H1 (cell line): ENCODE data around the gene LHFPL3.

Experiments used
- CBX8 ChIP-seq: fragments of 300-800, 300-1000 bp; sonication (generic); IDR thresholded peaks from 2 replicates; pipeline ENCODE4 v1.7.1; 2016; ENCODE audit warnings: low read depth, low read length, borderline replicate concordance
- CTCF ChIP-seq, 3 experiments: IDR thresholded peaks; 1 replicate in 2 of 3; 2 replicates in 1 of 3; pipeline versions ENCODE4 v1.5.1 to v1.6.1; 2011; ENCODE audit warnings: low read length in 3 of 3, mild to moderate bottlenecking in 3 of 3, inconsistent platforms in 2 of 3, low read depth in 1 of 3, moderate library complexity in 1 of 3; ENCODE audit not compliant: insufficient read depth in 1 of 3; ENCODE audit errors: control extremely low read depth in 1 of 3
- EP300 ChIP-seq, 2 experiments: IDR thresholded peaks; 1 replicate in 1 of 2; 2 replicates in 1 of 2; pipeline ENCODE4 v1.6.1; 2011 to 2012; ENCODE audit warnings: low read depth in 2 of 2, low read length in 2 of 2, mild to moderate bottlenecking in 2 of 2, borderline replicate concordance in 1 of 2, inconsistent platforms in 1 of 2, moderate library complexity in 1 of 2
- EZH2 ChIP-seq: fragments of 200-600 bp; sonication (generic); IDR thresholded peaks from 2 replicates; pipeline ENCODE4 v1.7.1; 2012; ENCODE audit warnings: low read depth, mild to moderate bottlenecking, moderate library complexity, low read length, inconsistent platforms; ENCODE audit not compliant: severe bottlenecking
- MAX ChIP-seq: IDR thresholded peaks from 2 replicates; pipeline ENCODE4 v1.6.1; 2012; ENCODE audit warnings: inconsistent platforms
- POLR2A ChIP-seq, 2 experiments: IDR thresholded peaks; 1 replicate in 1 of 2; 2 replicates in 1 of 2; pipeline ENCODE4 v1.6.1; 2011; ENCODE audit warnings: low read depth in 2 of 2, low read length in 2 of 2, mild to moderate bottlenecking in 2 of 2; ENCODE audit errors: control extremely low read depth in 1 of 2
- POLR2AphosphoS5 ChIP-seq: IDR thresholded peaks from 2 replicates; pipeline ENCODE4 v1.6.1; 2011; ENCODE audit warnings: low read depth, low read length
- SP4 ChIP-seq: IDR thresholded peaks from 2 replicates; pipeline ENCODE4 v1.6.1; 2012; ENCODE audit warnings: low read length, inconsistent platforms

- TF ChIP-seq CTCF (IDR thresholded peaks at IDR 0.05; ENCODE audit: control extremely low read depth in 1 of 3, insufficient read depth in 1 of 3, low read depth in 1 of 3, low read length in 3 of 3) (no peak), MAX (no peak), SP4 (no peak), POLR2AphosphoS5 (no peak), POLR2A (IDR thresholded peaks at IDR 0.05; ENCODE audit: control extremely low read depth in 1 of 2, low read depth in 2 of 2, low read length in 2 of 2) (no peak), EZH2 (no peak), CBX8 (no peak), EP300 (IDR thresholded peaks at IDR 0.05; ENCODE audit: borderline replicate concordance in 1 of 2, low read depth in 2 of 2, low read length in 2 of 2) (no peak)
Measured at GRCh38 chr7:104940023-104940710, 611.8 kb downstream of the LHFPL3 start.
